ENCODE results near the gene NDUFA13. TPM values are rescaled to one million over a fixed set of nuclear protein-coding genes. Genes with fewer than 3 reads are reported as not detected.

NDUFA13 gene
- total RNA-seq, 1 donor from 2014 or later, result 1,344 TPM

DNA sequence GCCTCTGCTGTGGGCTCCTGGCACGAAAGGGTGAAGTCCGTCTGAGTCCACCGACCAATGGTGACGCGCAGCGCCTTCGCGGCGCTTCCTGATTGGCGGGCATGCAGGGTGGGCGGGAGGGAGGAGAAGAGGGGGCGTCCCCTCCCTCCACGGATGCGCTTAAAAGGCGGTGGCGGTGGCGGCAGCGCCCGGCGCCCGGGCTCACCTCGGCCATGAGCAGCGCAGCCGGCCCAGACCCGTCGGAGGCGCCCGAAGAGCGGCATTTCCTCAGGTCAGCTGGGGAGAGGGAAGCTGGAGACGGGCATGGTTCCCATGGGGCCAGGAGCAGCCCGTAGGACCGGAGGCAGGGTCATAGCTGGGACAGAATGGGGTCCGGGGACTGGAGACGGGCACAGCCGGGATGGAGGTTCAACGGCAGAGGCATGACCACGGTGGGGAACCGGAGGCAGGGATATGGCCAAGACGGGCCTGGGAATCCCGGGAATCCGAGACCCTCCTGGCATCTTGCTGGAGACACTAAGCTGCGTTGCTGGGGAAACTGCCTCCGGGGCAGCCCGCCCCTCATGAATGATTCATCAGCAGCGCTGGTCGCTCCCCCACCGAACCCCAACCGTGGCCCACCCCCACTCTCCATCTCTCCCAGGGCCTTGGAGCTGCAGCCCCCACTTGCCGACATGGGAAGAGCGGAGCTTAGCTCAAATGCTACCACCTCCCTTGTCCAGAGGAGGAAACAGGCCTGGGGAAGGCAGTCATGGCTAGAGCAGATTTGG is 12.9 kb downstream of the NDUFA13 start, which contains the start of gene YJEFN3:
Gene YJEFN3 (plus strand): TSS at position 191 of the 770 bp plus-strand sequence. CDS start 22 bp downstream, at position 213.
- ATAC-seq (peak; percentile 29), DNase-seq (ENCODE audit: missing footprints) (no peak)
- intact Hi-C loops (cut with DNase I), result no loop called here

DNA sequence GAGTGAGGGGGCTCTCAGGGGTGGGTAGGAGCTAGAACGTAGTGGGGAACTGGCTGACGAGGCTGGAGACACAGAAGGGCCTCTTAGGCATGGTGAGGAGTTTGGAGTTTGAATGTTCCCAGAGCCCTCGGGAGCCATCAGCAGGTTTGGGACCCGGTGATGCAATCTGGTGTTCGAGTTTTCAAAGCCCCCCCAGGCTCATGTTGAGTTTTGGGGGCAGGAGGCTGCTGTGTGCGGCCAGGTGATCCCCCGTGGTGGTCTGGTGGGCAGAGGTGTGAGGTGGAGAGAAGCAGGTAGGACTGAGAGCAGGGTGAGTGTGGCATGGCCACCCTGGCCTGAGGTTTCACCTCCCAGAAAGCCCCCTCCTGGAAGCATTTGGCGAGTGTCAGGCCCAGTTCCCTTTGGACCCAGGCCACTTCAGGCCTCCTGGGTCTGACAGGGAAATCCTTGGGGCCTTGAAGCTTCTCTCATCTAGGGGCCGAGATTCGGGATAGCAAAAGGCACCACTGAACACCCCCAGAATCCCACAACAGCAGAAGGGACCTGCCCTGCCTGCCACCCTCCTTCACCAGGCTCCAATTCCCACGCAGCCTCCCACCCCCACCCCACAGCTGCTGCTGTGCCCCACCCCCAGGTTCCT is 13.9 kb downstream of the NDUFA13 start:
- intact Hi-C loops (cut with DNase I), result no loop called here
- DNase-seq (ENCODE audit: missing footprints) (no peak), ATAC-seq (no peak)

DNA sequence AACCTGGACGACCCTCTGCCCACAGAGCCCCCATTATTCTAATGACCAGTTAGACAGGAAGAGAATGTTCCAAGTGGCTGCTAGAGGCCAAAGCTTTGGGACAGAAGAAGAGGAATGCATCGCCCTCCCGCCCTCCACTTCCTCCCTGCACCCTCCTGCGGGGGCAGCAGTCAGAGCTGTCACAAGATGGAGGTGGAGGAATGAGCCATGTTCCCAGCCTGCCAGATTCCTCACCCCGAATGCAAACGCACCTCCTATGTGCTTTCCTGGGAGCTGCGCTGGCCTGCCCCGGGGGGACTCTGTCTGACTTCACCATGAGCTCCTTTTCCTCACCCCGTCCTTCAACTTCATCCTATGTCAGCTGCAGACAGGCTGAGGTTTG is 14.4 kb downstream of the NDUFA13 start:
- intact Hi-C loops (cut with DNase I), result no loop called here
- ATAC-seq, result no peak
- no peak for DNase-seq (ENCODE audit: missing footprints)

DNA sequence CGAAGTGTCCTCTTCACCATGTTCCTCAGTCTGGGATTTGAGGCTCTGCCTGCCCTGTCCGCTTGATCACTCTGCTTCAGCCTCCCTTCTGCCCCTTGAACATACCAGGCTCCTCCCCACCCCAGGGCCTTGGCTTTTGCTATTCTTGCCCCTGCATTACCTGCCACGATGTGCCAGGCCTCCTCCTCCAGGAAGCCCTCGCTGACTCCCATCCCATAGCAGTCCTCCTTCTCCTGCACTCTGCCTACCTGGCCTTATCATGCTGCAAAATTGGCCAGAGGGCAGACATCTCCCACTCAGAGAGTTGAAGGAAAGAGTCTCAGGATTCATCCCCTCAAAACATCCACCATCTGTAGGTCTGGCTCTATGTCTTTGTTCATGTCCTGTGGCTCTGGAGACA is 14.9 kb downstream of the NDUFA13 start:
- intact Hi-C loops (cut with DNase I), result no loop called here
- DNase-seq (ENCODE audit: missing footprints) (no peak), ATAC-seq (no peak)

DNA sequence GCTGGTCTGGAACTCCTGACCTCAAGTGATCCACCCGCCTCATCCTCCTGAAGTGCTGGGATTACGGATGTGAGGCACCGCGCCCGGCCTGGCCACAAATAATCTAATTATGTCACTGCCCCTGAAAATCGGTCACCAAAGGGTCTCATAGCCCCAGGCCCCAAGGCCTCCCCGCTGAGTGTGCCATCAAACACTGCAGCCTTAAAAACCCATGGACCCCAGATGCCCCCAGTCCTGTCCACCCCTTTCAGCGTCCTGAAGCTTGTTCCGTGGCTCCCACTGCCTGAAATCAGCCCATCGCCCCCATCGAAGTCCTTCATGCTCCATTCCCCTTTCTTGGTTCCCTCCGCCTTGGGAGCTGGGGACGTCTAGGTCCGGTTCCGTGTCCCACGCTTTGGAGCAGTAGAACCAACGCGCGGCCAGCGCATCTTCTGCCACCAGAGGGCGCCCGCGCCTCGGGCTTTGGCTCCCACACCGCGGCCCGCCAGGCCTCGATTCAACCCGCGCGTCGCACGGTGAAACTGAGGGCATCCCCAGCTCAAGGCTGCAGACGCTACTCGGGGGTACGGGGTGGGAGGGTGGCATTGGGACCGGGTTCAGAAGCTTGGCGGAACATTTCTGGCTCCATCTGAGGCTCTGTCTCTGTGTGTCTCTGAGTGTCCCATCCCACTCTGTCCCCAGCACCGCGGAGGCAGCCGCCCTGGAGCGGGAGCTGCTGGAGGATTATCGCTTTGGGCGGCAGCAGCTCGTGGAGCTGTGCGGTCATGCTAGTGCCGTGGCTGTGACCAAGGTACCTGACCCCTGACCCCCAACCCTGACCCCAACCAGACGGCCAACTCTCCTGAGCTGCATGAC is 16.2 kb downstream of the NDUFA13 start:
- intact Hi-C loops (cut with DNase I), result loop anchor here (1.0 to 2.0 kb wide), 4 partner anchors 15 to 427 kb away; partner anchors contain the start of gene GMIP
- ATAC-seq (peak; percentile 70), DNase-seq (ENCODE audit: missing footprints) (peak; percentile 96)

DNA sequence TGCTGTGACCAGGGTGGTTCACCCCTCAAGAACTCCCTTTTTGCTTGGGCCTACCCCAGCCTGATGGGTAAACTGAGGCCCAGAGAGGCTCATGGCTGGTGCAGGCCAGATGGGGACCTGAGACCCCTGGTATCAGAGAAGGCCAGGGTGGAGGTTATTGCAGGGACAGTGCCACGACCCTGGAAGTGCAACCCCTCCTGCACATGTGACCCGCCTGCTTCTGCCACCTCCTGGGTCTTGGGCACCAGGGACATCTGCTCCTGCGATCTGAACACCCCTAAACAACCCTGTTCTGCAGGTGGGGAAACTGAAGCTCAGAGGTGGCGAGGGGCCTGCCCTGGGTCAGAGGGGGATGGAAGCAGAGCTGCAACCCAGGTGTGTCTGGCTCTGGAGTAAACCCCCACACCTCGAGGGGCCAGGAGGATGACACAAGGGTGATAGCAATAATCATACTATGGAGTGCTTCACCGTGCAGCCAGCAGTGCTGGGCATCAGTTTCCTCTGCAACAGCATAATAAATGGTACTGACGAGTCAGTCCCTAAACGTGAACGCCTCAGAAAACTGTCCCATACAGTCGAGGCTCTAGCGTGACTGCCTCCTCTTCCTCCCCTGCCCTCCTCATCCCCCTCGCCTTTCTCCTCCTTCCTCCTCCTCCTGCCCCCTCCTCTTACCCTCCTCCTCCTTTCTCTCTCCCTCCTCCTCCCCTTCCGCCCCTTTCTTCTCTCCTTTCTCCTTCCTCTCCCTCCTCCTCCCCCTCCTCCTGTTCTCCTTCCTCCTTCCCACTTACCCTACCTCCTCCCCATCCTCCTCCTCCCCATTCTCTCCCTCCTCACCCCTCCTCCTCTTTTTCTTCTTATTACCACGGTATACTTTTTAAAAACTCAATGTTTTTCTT is 17.0 kb downstream of the NDUFA13 start:
- ATAC-seq, result no peak
- intact Hi-C loops (cut with DNase I), result loop anchor here (1.0 to 2.0 kb wide), 4 partner anchors 14 to 426 kb away; partner anchors contain the start of gene GMIP
- no peak for DNase-seq (ENCODE audit: missing footprints)

DNA sequence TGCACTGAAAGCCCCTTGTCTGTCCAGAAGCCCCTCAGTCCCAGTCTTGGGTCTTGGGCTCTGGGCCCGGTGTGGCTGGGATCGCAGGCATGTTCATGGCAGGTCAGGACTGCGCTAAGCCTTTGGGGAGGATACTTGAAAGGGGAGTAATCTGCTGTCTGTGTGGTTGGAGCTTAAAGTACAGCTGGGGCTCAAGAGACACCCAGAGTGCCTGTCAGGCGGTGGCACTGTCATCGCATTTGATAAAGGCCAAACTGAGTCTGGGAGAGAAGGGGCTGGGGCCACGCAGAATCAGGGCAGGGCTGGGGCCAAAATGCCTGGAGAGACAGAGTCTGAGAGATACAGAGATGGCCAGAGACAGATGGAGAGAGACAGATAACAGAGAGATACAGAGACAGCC is 17.8 kb downstream of the NDUFA13 start:
- no peak for ATAC-seq
- intact Hi-C loops (cut with DNase I), result loop anchor here (2.0 kb wide), 3 partner anchors 13 to 425 kb away; partner anchors contain the start of gene GMIP
- no peak for DNase-seq (ENCODE audit: missing footprints)

DNA sequence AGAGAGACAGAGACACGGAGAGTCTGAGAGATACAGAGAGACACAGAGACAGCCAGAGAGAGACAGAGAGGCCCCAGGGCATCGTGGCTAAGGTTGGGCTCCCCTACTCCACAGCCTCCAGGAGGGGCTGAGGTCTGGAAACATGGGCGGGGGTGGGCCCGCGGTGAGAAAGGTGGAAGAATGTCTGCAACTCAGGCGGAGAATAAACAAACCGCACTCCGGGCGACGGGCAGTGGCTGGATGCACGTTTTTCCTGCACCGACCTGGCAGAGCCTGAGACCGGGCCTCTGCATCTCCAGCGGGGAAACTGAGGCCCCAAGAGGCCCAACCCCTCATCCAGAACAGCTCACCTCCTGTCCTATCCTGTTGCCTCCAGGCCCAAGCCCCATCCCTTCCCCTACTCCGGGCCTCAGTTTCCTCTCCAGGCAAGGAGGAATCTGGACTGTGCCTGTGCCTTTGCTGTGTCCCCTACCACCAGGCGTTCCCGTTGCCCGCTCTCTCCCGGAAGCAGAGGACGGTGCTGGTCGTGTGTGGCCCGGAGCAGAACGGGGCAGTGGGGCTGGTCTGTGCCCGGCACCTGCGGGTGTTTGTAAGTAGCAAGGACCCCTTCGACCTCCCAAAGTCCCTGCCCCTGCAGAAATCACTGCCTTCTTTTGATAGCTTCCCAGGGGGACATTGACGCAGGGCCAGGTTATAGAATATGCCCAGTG is 18.7 kb downstream of the NDUFA13 start:
- ATAC-seq (no peak), DNase-seq (ENCODE audit: missing footprints) (no peak)
- intact Hi-C loops (cut with DNase I), result no loop called here

DNA sequence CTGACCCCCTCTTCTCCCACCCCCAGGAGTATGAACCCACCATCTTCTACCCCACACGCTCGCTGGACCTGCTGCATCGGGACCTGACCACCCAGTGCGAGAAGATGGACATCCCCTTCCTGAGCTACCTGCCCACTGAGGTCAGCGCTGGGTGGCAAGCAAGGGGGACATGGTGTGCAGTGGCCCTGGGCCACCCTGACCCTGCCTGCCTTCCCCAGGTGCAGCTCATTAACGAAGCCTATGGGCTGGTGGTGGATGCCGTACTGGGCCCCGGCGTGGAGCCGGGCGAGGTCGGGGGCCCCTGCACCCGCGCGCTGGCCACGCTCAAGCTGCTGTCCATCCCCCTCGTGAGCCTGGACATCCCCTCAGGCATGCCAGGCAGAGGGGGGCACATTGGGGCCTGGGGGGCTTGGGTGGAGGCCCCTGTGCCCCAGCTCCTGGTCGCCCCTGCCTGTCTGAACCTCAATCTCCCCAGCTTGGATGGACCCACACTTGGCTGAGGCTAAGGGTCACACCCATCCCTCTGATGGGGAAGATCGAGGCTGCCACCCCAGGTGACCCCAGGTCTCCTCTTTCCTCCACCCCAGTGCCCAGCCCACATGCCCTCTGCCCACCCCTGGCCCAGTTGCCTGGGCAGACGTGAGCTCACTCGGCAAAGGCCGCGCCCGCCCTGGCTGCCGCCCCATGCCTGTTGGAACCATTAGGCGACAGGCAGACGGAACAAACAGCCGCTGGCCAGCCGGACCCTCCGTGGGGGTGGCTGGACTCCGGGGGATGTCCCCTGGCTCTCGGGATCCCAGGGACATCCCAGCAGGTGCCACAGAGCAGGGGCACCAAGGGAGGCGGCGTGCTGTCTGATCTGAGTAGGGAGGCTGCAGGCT is 19.5 kb downstream of the NDUFA13 start:
- intact Hi-C loops (cut with DNase I), result no loop called here
- DNase-seq (ENCODE audit: missing footprints), result no peak
- ATAC-seq, result no peak

DNA sequence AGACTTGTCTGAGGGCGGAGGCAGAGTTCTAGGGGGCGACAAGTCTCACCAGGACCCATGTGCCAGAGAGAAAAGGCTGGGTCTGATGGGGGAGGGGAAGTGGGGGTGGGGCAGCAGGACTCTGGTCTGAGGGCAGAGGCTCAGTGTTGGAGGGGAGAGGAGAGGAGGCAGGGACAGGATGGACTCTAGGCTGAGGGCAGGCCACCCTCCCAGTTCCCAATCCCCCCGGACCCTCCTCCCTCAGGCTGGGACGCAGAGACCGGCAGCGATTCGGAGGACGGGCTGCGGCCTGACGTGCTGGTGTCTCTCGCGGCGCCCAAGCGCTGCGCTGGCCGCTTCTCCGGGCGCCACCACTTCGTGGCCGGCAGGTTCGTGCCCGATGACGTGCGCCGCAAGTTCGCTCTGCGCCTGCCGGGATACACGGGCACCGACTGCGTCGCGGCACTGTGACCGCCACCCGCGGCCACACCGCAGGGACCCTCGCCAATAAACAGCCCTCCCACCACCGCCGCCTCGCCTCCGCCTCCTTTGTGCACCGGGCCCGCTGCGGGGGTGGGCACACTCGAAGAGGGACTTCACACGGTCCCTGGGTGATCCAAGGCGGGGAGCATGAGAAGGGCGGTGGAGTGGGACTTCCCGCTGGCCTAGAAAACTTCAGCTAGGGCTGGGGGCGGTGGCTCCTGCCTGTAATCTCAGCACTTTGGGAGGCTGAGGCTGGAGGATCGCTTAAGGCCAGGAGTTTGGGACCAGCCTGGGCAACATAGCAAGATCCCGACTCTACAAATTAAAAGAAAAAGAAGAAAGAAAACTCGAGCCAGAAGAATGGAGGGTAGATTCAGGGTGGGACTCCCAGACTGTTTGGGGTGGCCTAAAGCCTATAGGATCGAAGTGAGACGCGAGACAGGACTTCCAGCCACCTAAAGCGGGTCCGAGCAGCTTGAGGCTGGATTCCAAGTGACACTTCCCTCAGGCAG is 21.3 kb downstream of the NDUFA13 start:
- no peak for ATAC-seq
- DNase-seq (ENCODE audit: missing footprints), result no peak
- intact Hi-C loops (cut with DNase I), result no loop called here

DNA sequence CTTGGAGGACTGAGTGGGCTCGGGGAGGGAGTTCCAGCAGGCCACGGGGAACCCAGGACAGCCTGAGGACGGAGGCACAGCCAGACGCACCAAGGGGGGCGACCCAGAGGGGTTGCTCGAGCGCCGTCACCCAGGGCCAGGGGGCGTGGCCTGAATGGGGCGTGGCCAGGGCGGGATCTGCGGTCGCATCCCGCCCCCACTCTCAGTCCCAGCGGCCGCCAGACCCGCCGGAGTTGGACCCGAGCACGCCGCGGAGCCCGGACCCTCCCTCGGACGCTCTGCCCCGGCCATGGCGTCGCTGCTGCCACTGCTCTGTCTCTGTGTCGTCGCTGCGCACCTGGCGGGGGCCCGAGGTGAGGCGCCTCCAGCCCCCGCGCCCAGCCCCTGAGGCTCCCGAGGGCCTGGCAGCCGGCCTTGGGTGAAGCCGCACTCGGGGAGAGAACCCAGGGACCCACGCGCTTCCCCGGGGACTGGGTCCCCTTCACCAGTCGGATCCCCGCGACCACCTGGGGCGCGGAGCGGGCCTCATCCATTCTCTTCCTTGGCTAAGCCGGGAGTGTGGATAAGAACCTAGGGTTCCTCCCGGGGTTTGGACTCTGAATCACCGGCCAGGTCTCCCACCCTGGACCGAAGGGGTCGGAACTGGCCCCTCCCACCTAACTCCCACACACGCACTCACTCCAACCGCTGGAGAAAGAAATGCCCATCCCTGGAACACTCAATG is 22.2 kb downstream of the NDUFA13 start, which contains the start of gene CILP2:
Gene CILP2 (plus strand): TSS at position 205 of the 724 bp plus-strand sequence. CDS start 85 bp downstream, at position 290.
- DNase-seq (ENCODE audit: missing footprints) (no peak), ATAC-seq (peak; percentile 35)
- intact Hi-C loops (cut with DNase I), result no loop called here

DNA sequence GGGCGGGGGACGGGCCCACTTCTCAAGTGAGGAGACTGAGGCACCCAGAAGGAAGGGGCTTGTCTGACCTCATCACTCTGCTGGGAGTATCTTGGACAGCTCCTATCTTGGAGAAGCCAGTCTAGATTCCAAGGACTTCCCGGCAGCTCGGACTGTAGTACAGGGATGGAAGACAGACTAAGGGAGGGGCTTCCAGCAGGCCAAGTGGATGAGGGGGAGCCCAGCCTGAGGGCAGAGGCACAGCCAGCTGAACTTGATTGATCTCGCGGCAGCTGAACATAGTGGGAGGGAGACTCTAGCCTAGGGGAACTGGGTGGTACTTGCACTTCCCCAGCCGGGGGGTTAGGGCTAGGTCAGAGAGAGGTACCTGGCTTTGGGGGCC is 22.8 kb downstream of the NDUFA13 start:
- no peak for ATAC-seq
- intact Hi-C loops (cut with DNase I), result no loop called here
- DNase-seq (ENCODE audit: missing footprints), result no peak

DNA sequence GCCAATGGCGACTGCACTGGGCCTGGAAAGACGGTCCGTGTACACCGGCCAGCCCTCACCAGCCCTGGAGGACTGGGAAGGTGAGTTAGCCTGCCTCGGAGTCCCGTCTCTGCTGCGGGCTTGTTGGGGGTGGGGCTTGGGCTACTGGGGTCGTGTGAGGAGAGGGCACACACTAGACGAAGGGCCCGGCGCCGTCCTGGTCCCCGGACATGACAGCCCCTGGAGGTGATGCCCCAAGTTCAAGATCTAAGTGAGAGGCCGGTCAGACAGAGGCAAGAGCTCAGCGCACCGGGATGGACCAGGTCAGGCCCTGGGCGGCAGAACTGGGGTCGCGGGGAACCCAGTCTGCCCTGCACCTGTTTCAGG is 23.7 kb downstream of the NDUFA13 start:
- DNase-seq (ENCODE audit: missing footprints) (no peak), ATAC-seq (no peak)
- intact Hi-C loops (cut with DNase I), result no loop called here

DNA sequence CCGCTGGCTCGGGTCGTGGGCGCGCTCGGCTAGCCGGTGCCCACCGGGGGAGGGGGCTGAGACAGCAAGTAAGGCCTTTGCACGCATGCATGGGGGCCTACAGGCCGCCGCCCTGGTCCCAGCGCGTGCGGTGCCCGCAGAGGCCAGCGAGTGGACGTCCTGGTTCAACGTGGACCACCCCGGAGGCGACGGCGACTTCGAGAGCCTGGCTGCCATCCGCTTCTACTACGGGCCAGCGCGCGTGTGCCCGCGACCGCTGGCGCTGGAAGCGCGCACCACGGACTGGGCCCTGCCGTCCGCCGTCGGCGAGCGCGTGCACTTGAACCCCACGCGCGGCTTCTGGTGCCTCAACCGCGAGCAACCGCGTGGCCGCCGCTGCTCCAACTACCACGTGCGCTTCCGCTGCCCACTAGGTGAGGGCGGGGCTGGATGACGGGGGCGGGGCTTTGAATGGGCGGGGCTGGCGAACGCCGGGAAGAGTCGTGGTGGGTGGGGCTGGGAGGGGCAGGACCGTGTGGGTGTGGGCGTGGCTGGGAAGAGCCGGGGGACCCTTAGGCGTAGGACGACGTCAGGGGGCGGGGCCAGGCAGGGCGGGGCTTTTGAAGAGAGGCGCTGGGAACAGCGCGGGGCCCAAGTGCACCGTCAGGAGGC is 24.2 kb downstream of the NDUFA13 start:
- DNase-seq (ENCODE audit: missing footprints) (peak; percentile 88), ATAC-seq (peak; percentile 37)
- intact Hi-C loops (cut with DNase I), result no loop called here

Measured in Right ventricle myocardium inferior (tissue), 1 donor.